GM18499 (cell line): ENCODE results near the gene NFXL1.

Source experiments
- ATAC-seq: cut with Tn5 transposase; IDR thresholded peaks from one replicate; pipeline ENCODE4 v1.9.1; 2021; ENCODE audit warnings: moderate number of reproducible peaks; ENCODE audit not compliant: insufficient read depth, unreplicated experiment

Gene NFXL1

DNA sequence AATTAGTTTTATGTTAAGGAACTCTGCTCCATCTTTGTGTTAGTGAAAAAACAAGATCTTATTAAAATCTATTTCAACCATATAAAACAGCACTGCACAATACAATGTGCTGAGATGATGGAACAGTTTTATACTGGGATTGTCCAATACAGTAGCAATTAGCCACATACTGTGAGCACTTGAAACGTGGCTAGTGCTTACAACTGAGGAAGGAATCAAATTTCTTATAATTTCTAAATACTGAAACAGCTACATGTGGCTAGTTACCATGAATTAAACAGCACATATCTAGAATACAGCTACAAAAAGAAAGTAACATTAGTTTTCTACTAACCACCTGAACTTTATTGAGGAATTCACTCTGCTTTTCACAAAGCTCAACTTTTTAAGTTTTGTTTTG, 14.7 kb downstream of the NFXL1 start:
- no peak for ATAC-seq

DNA sequence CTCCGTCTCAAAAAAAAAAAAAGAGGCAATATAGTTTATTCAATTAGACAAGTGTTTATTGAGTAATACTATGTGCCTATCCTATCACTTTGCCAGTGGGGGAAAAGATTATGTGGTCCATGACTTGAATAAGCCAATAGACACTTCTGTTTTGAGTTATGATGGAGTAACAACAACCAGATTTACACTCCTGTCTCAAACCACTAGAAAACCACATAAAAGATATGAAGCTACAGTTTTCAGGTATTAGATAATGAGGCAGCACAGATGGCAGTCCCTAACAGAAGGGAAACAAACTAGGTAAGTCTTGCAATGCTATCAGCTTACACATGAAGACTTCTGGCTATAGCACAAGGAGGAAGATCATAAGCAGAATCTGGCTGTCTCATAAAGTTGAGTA, 22.5 kb downstream of the NFXL1 start:
- ATAC-seq: no peak

DNA sequence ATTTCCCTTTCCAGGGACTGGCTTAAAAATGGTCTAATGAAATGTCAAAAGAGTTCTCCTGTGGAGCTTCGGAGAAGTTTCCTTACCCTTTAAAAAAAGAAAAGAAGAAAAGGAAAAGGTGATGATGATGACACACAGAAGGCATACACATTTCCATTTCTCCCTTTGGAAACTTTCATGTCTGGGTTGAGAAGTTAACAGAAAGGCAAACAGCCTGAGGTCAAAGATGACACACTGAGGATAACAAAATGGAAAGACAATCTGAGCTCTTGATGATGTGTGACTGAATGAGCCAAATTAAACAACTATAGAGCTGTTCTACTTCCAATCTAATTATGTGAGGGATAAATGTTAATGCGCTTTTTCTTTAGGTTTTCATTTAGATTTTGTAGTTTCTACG, 32.2 kb downstream of the NFXL1 start:
- no peak for ATAC-seq

GRCh38 chr4:47879458-47879857, 34.9 kb downstream of the NFXL1 start:
- no peak for ATAC-seq

GRCh38 chr4:47876784-47877546, 37.4 kb downstream of the NFXL1 start:
- ATAC-seq: no peak

DNA sequence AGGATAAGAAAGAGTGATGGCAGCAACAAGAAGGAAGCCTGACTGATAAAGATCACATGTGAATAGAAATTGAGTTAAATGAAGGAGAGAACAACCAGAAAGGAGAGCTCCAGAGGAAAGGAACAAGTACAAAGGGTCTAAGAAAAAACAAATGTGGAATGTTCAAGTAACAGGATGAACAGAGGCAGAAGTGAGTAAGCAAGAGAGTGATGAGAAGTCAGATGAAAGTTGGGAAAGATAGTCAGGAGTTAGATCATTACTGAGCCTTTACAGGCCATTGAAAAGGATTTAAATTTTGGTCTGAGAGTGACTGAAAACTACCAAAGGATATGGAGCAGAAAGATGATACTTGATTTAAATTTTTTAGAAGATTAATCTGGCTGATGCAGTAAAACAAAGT, 38.1 kb downstream of the NFXL1 start:
- no peak for ATAC-seq

GRCh38 chr4:47873877-47874541, 40.4 kb downstream of the NFXL1 start:
- no peak for ATAC-seq

GRCh38 chr4:47863486-47863885, 50.9 kb downstream of the NFXL1 start:
- no peak for ATAC-seq

DNA sequence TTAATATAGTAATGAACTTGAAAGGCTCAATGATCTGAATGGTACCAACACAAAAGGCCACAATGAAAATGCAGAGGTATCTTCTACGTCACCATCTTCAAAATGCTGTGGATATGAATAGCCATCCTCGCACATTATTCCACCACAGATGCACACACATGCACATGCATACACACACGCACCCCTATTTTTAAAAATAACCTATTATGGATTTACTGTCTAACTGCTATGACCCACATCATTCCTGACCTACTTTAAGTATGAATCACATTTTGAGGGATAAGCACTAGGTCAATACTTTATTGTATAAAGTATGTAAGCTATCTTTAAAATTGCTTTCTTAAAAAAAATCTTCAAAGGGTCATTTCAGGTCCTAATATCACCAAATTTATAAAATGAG, 52.1 kb downstream of the NFXL1 start:
- no peak for ATAC-seq

- ATAC-seq: no peak
Observed at GRCh38 chr4:47860305-47860704, 54.1 kb downstream of the NFXL1 start.

DNA sequence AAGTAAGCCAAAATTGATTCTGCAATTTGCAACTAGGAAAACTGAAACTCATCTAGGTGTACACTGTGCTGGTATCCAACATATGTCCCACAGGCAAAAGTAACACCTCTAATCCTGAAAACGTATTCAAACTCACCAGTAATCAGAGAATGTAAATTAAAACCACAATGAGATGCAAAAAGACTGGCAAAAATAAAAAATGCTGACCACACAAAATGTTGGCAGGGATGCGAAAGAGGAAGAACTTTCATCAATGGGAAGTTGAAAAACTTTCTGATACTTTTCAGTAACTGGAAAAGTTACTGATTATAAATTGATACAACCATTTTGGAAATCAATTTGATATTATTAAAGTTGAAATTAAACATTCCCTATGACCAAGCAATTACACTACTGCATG, 56.4 kb downstream of the NFXL1 start:
- no peak for ATAC-seq

GRCh38 chr4:47856713-47857112, 57.7 kb downstream of the NFXL1 start:
- ATAC-seq: no peak

DNA sequence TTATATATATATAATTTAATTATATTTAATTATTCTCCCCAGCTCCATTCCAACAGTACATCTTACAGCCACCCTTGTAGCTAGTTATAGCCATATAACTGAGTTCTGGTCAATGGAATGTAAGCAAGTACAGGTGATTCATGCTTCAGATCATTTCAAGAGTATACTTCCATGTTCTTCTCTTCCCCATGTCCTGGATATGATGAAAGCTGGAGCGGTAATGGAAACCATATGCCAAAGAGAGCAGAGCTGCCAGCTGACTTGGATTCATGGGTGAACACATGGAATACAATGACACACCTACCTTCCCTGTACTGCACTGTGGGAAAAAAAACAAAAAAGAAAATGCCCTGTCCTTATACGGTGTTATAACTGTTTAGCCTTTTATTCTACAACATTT, 59.0 kb downstream of the NFXL1 start:
- ATAC-seq: no peak

- no peak for ATAC-seq
Observed at GRCh38 chr4:47852136-47852535, 62.2 kb downstream of the NFXL1 start.

GRCh38 chr4:47849466-47849865, 64.9 kb downstream of the NFXL1 start:
- ATAC-seq: no peak

- ATAC-seq: no peak
Observed at GRCh38 chr4:47848041-47848440, 66.3 kb downstream of the NFXL1 start.

DNA sequence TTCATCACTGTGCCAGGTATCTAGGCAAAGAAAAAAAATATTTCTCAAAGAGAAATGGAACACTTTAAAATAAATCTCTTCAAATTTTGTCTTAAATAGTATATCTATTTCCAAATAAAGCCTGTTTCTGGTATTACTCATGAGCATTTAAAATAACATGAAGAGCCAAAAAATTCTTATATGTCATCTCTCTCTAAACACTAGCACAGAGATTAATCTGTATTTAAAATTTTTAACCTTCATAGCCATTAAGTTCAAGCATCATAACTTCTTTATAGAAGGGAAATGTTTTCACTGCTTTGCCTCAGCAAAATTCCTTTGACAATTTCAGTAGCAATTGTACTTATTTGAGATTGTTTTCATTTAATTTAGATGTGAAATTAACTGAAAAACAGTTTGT, 71.4 kb downstream of the NFXL1 start:
- ATAC-seq: no peak

- no peak for ATAC-seq
Observed at GRCh38 chr4:47840291-47840690, 74.1 kb downstream of the NFXL1 start.

DNA sequence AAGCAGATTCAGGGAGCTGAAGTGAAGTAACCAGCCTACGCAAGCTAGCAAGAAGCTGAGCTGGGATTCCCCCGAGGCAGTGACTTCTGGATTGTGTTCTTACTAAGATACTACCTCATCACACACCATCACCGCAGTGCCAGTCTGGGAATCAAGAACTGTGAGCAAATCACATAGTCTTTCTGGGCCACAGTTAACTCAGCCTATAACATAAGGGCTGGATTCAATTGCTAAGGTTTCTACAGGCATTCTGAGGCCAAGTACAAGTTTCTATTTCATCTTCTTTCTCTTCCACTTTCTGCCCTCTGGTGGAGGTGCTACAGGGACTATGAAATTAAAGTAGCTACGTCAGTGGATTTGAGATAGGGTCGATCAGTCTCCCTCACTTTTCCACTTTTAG, 75.1 kb downstream of the NFXL1 start:
- ATAC-seq: peak; percentile 80

GRCh38 chr4:47838445-47838844, 75.9 kb downstream of the NFXL1 start:
- no peak for ATAC-seq

- ATAC-seq: no peak
Observed at GRCh38 chr4:47837908-47838294, 76.5 kb downstream of the NFXL1 start, which contains the start of gene CORIN. TSS of gene CORIN (minus strand) at chr4:47838067. CDS start at chr4:47837949, 118 bp downstream.
